Fibroblast of villous mesenchyme (primary cell): ENCODE measurements around the gene HSD17B4. TPM values are rescaled to one million over a fixed set of nuclear protein-coding genes. Genes with fewer than 3 reads are reported as not detected.
"Not testable (repeated sequence)": the region's sequence is repeated elsewhere in the genome, so short reads cannot be mapped to it uniquely, and the experiment has no call there.

Experiments
- DNase-seq: peaks from one replicate; pipeline ENCODE4 v3.0.0-alpha.2; 2010; ENCODE audit warnings: low read depth
- H3K4me3 ChIP-seq: 2 replicates; pipeline ENCODE4 v1.5.1; 2011; ENCODE audit warnings: low read depth, mild to moderate bottlenecking, low read length
- total RNA-seq: library from RNA; depleted of rRNA; stranded (reverse); fragments of >200 nt; gene quantifications from 2 replicates; pipeline ENCODE4 v1.2.3, GENCODE V29; 2012
- TF ChIP-seq, protein P1 (sequence below): IDR thresholded peaks from 2 replicates; pipeline ENCODE4 v1.5.1; 2012; ENCODE audit warnings: low read depth, mild to moderate bottlenecking, low read length; ENCODE audit not compliant: insufficient read depth

Gene HSD17B4
- total RNA-seq, 1 donor, result 183 TPM

DNA sequence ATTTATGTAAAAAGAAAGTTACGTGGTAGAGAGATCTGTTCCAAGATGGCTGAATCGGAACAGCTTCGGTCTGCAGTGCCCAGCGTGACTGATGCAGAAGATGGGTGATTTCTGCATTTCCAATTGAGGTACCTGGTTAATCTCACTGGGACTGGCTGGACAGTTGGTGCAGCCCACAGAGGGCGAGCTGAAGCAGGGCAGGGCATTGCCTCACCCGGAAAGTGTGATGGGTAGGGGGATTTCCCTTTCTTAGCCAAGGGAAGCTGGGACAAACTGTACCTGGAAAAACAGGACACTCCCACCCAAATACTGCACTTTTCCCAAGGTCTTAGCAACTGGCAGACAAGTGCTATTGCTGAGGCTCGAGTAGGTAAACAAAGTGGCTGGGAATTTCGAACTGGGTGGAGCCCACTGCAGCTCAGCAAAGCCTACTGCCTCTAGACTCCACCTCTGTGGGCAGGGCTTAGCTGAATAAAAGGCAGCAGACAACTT, 13.1 kb upstream of the HSD17B4 start:
- H3K4me3 ChIP-seq, result no peak overlapping the region
- DNase-seq, result no peak
- TF ChIP-seq, protein P1, sequence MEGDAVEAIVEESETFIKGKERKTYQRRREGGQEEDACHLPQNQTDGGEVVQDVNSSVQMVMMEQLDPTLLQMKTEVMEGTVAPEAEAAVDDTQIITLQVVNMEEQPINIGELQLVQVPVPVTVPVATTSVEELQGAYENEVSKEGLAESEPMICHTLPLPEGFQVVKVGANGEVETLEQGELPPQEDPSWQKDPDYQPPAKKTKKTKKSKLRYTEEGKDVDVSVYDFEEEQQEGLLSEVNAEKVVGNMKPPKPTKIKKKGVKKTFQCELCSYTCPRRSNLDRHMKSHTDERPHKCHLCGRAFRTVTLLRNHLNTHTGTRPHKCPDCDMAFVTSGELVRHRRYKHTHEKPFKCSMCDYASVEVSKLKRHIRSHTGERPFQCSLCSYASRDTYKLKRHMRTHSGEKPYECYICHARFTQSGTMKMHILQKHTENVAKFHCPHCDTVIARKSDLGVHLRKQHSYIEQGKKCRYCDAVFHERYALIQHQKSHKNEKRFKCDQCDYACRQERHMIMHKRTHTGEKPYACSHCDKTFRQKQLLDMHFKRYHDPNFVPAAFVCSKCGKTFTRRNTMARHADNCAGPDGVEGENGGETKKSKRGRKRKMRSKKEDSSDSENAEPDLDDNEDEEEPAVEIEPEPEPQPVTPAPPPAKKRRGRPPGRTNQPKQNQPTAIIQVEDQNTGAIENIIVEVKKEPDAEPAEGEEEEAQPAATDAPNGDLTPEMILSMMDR, result no peak

DNA sequence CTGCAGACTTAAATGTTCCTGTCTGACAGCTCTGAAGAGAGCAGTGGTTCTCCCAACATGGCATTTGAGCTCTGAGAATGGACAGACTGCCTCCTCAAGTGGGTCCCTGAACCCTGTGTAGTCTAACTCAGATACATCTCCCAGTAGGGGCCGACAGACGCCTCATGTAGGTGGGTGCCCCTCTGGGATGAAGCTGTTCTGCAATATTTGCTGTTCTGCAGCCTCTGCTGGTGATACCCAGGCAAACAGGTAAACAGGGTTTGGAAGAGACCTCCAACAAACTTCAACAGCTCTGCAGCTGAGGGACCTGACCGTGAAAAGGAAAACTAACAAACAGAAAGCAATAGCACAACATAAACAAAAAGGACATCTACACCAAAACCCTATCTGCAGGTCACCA, 12.7 kb upstream of the HSD17B4 start:
- H3K4me3 ChIP-seq, DNase-seq: not testable (repeated sequence)

DNA sequence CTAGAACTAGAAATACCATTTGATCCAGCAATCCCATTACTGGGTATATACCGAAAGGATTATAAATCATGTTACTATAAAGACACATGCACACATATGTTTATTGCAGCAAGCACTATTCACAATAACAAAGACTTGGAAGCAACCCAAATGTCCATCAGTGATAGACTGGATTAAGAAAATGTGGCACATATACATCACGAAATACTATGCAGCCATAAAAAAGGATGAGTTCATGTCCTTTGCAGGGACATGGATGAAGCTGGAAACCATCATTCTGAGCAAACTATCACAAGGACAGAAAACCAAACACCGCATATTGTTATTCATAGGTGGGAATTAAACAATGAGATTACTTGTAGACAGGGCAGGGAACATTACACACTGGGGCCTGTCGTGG, 7.7 kb upstream of the HSD17B4 start:
- not testable (repeated sequence) for DNase-seq, H3K4me3 ChIP-seq

DNA sequence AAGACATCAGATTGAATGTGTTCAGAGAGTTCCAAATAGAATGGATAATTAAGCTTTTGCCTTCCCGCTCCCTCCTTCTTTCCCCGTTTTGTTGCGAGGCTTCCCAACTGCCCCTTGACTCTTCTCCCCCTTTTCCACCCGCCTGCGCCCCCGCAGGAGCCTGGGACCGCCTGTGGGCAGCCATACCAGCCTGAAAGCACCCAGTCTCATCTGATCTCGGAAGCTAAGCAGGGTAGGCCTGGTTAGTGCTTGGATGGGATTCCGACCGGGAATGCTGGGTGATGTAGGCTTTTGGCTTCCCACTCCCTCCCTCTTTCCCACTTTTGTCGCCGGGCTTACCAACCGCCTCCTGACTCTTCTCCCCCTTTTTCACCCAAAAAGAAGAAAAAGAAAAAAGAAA, 6.8 kb upstream of the HSD17B4 start:
- TF ChIP-seq, protein P1, result no peak
- no peak overlapping the region for H3K4me3 ChIP-seq
- DNase-seq, result no peak

DNA sequence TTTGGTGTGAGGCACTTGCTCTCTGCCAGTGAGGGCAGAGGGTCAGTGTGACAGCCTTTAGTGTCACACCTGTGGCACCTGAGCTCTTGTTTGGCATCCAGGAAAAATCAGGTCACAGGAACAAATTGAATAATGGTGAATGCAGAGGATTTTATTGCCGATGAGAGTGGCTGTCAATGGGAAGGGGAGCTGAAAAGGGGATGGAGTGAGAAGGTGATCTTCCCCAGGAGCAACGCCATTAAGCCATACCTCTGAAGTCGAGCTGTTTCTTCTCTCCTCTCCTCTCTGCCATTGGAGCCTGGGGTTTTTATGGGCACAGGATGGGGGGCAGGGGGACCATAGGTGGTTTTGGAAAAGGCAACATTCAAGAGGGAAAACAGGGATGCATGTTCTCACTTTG, 2.4 kb upstream of the HSD17B4 start:
- H3K4me3 ChIP-seq, result no peak overlapping the region
- TF ChIP-seq, protein P1, result no peak
- DNase-seq, result no peak

DNA sequence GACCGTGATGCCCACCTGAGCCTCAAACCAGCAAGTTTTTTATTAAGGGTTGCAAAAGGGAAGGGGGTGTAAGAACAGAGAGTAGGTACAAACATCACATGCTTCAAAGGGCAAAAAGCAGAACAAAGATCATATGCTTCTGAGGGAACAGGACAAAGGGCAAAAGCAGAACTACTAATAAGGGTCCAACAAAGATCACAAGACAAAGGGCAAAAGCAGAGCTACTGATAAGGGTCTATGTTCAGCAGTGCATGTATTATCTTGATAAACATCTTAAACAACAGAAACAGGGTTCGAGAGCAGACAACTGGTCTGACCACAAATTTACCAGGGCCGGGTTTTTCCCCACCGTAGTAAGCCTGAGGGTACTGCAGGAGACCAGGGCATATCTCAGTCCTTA, 1.7 kb upstream of the HSD17B4 start:
- not testable (repeated sequence) for DNase-seq, H3K4me3 ChIP-seq

DNA sequence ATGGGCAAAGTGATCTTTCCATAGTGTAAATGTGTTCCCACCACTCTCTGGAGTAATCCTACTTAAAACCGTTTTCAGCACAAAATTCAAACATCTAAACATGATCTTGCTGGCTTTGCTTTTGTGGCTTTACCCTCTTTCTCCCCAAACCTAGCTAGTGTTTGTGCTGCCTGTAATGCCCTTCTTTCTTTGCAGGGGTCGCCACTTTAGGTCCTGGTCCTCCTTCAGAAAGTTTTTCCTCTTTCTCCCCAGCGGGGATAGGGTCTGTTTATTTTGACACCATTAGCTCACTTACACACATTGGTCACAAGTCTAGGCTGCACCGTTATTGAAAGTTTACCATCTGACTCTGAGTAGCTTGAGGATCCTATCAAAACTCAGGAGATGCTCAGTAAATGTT, 736 bp upstream of the HSD17B4 start:
- TF ChIP-seq, protein P1, result no peak
- no peak for DNase-seq
- H3K4me3 ChIP-seq, result no peak overlapping the region

DNA sequence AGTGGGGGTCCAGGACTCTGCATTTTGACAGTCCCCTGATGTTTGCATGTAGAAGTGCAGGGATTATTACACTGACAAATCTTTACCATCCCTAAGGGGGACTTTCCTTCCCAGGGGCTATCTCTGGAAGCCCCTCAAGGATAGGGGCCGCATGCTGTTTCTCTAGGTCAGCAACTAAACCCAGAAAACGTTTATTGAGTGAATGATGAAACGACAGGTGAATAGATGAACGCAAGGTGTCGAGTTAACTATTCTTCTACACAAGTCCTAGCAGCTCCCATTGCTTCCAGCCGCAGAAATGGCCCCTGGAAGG, 281 bp upstream of the HSD17B4 start:
- peak overlapping the region; percentile 84 for H3K4me3 ChIP-seq
- TF ChIP-seq, protein P1, result no peak
- DNase-seq, result no peak

DNA sequence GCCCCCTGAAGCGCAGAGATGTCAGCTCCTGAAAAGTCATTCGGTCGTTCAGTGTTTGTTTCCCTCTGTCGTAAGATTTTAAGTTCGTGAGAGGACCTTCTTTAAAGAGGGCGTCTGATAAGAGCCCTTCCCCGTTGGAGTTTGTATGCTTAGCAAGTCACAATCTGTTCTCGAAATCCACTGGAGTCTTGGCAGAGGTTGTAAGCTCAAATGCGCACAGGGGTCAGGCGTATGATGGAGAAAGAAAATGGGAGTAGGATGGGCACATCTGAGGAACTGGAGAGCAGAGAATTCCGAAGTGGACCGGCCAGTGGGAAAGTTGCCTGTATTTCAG, 710 bp downstream of the HSD17B4 start:
- peak overlapping the region; percentile 84 for H3K4me3 ChIP-seq
- TF ChIP-seq, protein P1, result no peak
- peak; percentile 67 for DNase-seq
